ENCODE results near the gene SORCS2. TPM values are rescaled to one million over a fixed set of nuclear protein-coding genes. Genes with fewer than 3 reads are reported as not detected.

The SORCS2 gene
- total and polyA plus RNA-seq, 2 of the 13 experiments (the other 11 are each of a cell fraction or from before 2014, with no cell fraction given), result 0.82 to 1.0 TPM

DNA sequence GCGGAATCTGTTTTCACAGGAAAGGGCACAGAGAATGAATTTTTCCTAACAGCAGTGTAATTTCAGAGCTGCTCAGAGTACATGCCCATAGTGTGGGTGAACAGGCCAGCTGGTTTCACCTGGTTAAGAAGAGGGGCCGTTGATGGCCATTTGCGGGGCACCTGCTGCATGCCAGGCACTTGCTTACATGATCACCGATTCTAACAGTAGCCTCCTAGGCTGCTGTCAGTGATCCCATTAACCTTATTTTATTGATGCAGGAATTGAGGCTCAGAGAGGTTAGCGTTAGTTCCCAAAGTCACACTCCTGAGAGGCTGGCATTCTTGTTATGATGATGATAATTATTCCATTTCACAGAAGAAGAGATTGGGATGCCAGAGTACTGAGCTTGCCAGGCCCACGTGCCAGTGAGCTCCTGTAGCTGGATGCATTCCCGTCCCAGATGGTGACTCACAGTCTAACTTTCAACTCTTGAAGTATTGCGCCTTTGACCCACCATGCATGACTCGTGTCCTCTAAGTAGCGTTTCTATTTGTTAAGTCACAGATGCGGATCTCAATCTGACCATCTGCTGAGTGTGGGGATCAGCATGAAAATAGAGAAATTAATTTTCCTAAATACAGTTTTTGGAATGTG lies 165.9 kb downstream of the SORCS2 start (continued):
- TF ChIP-seq, protein P1, sequence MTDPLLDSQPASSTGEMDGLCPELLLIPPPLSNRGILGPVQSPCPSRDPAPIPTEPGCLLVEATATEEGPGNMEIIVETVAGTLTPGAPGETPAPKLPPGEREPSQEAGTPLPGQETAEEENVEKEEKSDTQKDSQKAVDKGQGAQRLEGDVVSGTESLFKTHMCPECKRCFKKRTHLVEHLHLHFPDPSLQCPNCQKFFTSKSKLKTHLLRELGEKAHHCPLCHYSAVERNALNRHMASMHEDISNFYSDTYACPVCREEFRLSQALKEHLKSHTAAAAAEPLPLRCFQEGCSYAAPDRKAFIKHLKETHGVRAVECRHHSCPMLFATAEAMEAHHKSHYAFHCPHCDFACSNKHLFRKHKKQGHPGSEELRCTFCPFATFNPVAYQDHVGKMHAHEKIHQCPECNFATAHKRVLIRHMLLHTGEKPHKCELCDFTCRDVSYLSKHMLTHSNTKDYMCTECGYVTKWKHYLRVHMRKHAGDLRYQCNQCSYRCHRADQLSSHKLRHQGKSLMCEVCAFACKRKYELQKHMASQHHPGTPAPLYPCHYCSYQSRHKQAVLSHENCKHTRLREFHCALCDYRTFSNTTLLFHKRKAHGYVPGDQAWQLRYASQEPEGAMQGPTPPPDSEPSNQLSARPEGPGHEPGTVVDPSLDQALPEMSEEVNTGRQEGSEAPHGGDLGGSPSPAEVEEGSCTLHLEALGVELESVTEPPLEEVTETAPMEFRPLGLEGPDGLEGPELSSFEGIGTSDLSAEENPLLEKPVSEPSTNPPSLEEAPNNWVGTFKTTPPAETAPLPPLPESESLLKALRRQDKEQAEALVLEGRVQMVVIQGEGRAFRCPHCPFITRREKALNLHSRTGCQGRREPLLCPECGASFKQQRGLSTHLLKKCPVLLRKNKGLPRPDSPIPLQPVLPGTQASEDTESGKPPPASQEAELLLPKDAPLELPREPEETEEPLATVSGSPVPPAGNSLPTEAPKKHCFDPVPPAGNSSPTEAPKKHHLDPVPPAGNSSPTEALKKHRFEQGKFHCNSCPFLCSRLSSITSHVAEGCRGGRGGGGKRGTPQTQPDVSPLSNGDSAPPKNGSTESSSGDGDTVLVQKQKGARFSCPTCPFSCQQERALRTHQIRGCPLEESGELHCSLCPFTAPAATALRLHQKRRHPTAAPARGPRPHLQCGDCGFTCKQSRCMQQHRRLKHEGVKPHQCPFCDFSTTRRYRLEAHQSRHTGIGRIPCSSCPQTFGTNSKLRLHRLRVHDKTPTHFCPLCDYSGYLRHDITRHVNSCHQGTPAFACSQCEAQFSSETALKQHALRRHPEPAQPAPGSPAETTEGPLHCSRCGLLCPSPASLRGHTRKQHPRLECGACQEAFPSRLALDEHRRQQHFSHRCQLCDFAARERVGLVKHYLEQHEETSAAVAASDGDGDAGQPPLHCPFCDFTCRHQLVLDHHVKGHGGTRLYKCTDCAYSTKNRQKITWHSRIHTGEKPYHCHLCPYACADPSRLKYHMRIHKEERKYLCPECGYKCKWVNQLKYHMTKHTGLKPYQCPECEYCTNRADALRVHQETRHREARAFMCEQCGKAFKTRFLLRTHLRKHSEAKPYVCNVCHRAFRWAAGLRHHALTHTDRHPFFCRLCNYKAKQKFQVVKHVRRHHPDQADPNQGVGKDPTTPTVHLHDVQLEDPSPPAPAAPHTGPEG (CRISPR knock-in tag; IDR thresholded peaks at IDR 0.05), result no peak
- no peak for TF ChIP-seq RNF2 (conservative IDR thresholded peaks at IDR 0.05; ENCODE audit: low read depth)
- no peak for TF ChIP-seq CC2D1A (CRISPR knock-in tag; IDR thresholded peaks at IDR 0.05)
- TF ChIP-seq ZSCAN31 (CRISPR knock-in tag; IDR thresholded peaks at IDR 0.05; ENCODE audit: low read depth), result no peak
- TF ChIP-seq, protein P2, sequence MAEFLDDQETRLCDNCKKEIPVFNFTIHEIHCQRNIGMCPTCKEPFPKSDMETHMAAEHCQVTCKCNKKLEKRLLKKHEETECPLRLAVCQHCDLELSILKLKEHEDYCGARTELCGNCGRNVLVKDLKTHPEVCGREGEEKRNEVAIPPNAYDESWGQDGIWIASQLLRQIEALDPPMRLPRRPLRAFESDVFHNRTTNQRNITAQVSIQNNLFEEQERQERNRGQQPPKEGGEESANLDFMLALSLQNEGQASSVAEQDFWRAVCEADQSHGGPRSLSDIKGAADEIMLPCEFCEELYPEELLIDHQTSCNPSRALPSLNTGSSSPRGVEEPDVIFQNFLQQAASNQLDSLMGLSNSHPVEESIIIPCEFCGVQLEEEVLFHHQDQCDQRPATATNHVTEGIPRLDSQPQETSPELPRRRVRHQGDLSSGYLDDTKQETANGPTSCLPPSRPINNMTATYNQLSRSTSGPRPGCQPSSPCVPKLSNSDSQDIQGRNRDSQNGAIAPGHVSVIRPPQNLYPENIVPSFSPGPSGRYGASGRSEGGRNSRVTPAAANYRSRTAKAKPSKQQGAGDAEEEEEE (CRISPR knock-in tag; IDR thresholded peaks at IDR 0.05; ENCODE audit: borderline replicate concordance), result no peak
- TF ChIP-seq, protein P3, sequence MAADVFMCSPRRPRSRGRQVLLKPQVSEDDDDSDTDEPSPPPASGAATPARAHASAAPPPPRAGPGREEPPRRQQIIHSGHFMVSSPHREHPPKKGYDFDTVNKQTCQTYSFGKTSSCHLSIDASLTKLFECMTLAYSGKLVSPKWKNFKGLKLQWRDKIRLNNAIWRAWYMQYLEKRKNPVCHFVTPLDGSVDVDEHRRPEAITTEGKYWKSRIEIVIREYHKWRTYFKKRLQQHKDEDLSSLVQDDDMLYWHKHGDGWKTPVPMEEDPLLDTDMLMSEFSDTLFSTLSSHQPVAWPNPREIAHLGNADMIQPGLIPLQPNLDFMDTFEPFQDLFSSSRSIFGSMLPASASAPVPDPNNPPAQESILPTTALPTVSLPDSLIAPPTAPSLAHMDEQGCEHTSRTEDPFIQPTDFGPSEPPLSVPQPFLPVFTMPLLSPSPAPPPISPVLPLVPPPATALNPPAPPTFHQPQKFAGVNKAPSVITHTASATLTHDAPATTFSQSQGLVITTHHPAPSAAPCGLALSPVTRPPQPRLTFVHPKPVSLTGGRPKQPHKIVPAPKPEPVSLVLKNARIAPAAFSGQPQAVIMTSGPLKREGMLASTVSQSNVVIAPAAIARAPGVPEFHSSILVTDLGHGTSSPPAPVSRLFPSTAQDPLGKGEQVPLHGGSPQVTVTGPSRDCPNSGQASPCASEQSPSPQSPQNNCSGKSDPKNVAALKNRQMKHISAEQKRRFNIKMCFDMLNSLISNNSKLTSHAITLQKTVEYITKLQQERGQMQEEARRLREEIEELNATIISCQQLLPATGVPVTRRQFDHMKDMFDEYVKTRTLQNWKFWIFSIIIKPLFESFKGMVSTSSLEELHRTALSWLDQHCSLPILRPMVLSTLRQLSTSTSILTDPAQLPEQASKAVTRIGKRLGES (CRISPR knock-in tag; IDR thresholded peaks at IDR 0.05; ENCODE audit: borderline replicate concordance), result no peak
- no peak for TF ChIP-seq NFKBIZ (CRISPR knock-in tag; IDR thresholded peaks at IDR 0.05)
- TF ChIP-seq ARNTL (CRISPR knock-in tag; IDR thresholded peaks at IDR 0.05), result no peak
